AG09309 (cell line): ENCODE measurements around the gene CHCHD6.

Experiments
- DNase-seq: peaks from one replicate; pipeline ENCODE4 v3.0.0-alpha.2; 2010; ENCODE audit warnings: low read depth
- H3K4me3 ChIP-seq: 2 replicates; pipeline ENCODE4 v1.5.1; 2011; ENCODE audit warnings: mild to moderate bottlenecking, low read depth, low read length, moderate library complexity; ENCODE audit not compliant: control insufficient read depth
- CTCF ChIP-seq: IDR thresholded peaks from 2 replicates; pipeline ENCODE4 v1.5.1; 2011; ENCODE audit warnings: mild to moderate bottlenecking, low read depth, low read length, inconsistent platforms; ENCODE audit not compliant: insufficient read depth, control insufficient read depth; ENCODE audit errors: missing control alignments

Gene CHCHD6

GRCh38 chr3:126883241-126883640, 179.2 kb downstream of the CHCHD6 start:
- no peak for TF ChIP-seq CTCF
- no peak overlapping the region for H3K4me3 ChIP-seq
- peak; percentile 11 for DNase-seq

GRCh38 chr3:126885425-126885824, 181.4 kb downstream of the CHCHD6 start:
- no peak for TF ChIP-seq CTCF
- no peak for DNase-seq
- H3K4me3 ChIP-seq = no peak overlapping the region

GRCh38 chr3:126886217-126886616, 182.2 kb downstream of the CHCHD6 start:
- H3K4me3 ChIP-seq = no peak overlapping the region
- no peak for TF ChIP-seq CTCF
- no peak for DNase-seq

- TF ChIP-seq CTCF = no peak
- H3K4me3 ChIP-seq = no peak overlapping the region
- DNase-seq = no peak
Measured at GRCh38 chr3:126887686-126888085, 183.6 kb downstream of the CHCHD6 start.

- H3K4me3 ChIP-seq = no peak overlapping the region
- TF ChIP-seq CTCF = no peak
- DNase-seq = no peak
Measured at GRCh38 chr3:126888186-126888760, 184.2 kb downstream of the CHCHD6 start.

- DNase-seq = no peak
- H3K4me3 ChIP-seq = no peak overlapping the region
- TF ChIP-seq CTCF = no peak
Measured at GRCh38 chr3:126889276-126890201, 185.5 kb downstream of the CHCHD6 start.
